Esophagus mucosa (tissue), 1 donor: ENCODE results near the gene LAMTOR4. TPM values are rescaled to one million over a fixed set of nuclear protein-coding genes. Genes with fewer than 3 reads are reported as not detected.

Experiments
- ATAC-seq: fragments of 200-7000 bp; cut with Tn5 transposase; one replicate; pipeline ENCODE4 v1.9.1; 2020
- total RNA-seq: library from RNA; stranded (reverse); gene quantifications from one replicate; pipeline ENCODE4 v1.2.4, GENCODE V29; 2023
- donor health status: DM: yes; HTN: yes; CAD: no.

LAMTOR4 gene
- total RNA-seq, 1 donor from 2014 or later = 71.1 TPM

GRCh38 chr7:100153708-100154535, 5.2 kb downstream of the LAMTOR4 start:
- no peak for ATAC-seq

GRCh38 chr7:100154651-100155491, 6.2 kb downstream of the LAMTOR4 start:
- no peak for ATAC-seq

- ATAC-seq = no peak
These were observed 7.0 kb downstream of the LAMTOR4 start for GRCh38 chr7:100155553-100156317.

GRCh38 chr7:100156331-100157068, 7.8 kb downstream of the LAMTOR4 start:
- ATAC-seq = no peak

GRCh38 chr7:100157069-100157333, 8.3 kb downstream of the LAMTOR4 start:
- ATAC-seq = no peak

DNA sequence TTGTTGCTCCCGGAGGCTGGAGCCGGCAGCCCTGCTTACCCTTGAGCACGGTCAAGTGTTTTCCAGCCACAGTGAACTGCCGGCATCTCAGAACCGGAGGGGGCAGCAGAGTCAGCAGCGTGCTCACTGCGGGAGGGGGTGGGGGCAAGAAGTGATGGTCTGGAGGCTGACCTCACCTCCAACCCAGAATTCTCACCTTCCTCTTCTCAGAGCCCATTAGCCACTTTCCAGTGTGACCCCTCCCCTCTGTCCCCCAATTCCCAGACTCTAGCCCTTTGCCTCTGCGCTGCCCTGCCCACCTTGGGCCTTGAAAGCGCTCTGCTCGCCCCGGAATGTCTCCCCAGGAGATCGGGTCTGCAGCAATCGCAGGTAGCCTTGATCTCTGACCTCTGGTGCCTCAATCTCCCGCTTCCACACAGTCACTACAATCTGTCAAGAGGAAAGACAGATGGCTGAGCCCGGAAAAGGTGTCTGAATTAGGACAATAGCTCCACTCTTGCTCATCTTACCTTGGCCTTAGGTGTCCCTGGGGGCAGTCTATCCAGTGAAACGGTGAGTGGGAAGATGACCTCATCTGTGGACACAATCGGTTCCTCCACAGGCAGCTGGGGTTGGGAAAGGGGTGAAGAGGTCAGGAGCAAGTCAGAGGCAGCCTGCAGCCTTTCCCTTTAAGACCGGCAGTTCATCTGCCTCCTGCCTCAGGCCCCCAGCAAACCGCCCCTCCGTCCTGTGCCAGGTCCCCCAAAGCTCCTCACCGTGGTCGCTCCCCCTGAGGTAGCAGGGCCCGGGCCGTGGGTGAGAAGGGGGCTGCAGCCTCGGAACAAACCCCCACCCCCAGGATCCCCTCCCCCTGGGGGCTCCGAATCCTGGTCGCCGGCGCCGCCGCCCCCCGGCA, 8.9 kb downstream of the LAMTOR4 start:
- peak; percentile 77 for ATAC-seq

DNA sequence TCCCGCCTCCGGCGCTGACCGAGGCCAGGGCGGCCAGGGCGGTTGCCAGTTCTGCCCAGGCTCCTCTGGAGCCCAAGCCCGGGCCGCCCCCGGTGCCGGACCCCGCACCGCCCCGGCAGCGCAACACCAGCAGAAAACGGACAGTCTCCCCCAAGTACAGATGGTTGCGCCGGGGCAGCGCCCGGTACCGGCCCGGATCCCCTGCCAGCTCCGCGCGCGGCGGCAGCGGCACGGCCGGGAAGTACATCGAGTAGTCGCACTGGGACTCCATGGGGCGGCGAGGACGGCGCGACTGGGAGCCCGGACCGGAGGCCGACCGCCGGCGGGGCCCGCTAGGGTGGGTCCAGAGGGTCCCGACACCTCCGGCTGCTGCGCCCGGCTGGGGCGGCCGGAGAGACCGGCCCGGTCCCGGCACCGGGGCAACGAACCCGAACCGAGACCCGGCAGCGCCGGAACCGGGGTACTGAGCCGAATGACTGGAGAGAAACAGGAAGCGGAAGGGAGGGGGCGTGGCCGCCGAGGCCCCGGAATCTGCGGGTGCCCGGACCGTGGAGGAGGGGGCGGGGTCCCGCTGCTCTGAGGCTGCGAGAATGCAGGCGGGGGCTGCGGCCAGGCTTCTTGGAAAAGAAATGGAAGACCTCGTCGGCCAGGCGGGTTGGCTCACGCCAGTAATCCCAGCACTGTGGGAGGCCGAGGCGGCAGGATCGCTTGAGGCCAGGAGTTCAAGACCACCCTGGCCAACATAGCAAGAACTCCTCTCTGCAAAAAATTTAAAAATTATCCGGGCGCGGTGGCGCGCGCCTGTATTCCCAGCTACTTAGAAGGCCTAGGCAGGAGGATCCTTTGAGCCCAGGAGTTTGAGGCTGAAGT, 9.7 kb downstream of the LAMTOR4 start, which contains the start of gene TRAPPC14:
TSS of gene TRAPPC14 (minus strand) at position 495 of the 870 bp plus-strand sequence. CDS start at position 271, 224 bp downstream.
- peak; percentile 65 for ATAC-seq

DNA sequence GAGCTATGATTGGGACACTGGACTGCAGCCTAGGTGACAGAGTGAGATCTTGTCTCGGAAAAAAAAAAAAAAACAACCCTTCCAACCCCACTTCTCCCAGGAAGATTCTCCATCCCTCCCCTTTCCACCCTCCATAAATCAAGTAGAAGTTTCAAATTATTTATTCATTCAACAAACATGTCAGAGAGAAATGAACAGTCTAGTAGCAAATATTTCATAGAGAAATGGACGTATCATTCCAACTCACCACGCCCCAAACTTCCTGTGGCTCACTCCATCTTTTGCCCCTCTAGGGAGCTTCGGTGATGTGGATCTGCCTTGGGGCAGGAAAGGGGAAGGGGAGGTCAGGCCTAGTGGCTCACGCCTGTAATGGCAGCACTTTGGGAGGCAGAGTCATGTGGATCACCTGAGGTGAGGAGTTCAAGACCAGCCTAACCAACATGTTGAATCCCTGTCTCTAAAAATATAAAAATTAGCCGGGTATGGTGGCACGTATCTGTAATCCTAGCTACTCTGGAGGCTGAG, 10.4 kb downstream of the LAMTOR4 start:
- ATAC-seq = no peak

DNA sequence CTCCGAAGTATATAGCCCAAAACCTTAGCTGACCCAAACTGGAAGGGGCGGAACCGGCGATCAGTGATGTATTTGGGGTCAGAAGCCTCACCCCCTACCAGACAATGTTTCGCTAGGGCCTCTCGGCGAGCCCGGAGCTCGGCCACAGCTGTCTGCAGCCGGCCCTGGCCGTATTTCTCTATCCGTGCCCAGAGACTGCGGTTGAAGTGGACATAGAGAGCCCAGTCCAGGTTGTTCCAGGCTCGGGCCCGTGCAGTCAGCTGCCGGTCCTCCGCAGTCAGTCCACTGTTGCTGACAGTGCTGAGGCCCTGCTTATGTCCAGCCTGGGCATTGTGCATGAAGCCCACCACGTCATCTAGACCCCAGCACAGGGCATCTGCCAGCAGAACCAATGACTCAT, 11.3 kb downstream of the LAMTOR4 start:
- no peak for ATAC-seq

DNA sequence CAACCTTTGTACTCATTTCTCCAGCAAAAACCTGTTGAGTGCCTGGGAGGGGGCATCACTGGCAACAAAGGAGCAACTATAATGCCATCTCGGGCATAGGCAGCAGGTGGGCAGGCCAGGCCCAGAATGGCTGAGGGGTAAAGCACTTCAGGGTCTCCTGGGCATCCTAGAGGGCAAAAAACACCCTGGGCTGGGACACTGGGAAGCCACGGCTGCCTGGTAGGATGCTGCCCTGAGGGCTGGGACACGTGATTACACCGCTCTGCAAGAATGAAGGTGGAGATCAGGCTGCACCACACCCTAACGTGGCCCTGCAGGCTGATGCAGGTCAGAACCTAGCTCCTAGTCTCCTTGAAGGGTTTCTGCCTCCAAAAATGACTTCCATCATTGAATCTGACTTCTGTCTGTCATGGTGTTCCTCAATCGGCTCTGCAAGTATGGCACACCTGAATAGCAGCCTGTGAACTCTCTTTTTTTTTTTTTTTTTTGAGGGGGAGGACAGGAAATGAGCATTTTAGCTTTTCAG, 14.4 kb downstream of the LAMTOR4 start:
- ATAC-seq = peak; percentile 90

DNA sequence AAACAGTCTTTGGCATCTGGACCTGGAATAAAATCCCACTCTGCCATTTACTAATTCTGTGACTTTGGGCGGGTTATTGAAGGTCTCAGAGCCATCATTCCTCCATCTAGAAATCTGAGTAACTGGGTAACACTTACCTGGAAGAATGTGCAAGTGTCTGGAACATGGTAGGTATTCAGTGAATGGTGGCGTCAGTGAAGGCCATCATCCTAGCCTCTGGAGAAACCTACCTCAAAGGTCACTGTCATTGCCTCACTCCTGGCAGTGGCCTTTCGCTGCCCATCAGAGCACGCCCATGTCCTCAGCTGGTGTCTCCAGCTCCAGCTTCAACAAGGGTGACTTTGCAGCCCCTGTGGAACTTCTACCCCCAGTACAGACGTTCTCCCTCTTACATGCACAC, 15.2 kb downstream of the LAMTOR4 start:
- ATAC-seq = no peak

DNA sequence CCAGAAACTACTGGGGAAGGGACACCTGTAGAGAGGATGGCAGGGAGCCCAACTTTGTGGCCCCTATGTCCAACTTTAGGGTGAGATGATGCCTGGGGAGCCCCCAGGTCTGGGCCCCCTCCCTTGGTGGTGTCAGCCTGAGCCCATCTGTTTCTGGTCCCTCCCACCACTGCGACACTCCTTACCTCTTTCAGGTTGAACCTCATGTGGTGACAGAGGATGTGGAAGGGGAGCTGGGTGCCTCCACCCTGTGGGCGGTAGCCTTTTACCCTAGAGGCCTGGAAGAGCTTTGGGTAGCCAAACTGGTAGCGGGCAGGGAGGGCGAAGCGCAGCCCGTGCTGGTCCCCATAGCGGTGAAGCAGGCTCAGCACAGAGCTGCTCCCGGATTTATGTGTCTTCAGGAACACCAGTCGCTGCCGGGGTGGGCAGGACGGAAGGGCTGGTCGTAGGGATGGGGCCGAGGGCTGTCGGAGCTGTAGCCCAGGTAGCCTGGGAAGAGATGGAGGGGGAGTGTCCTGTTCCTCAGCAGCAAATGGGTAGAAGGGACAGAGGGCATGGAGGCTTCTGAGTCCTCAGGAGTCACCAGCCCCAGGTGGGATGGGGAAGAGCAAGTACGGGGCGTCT, 17.7 kb downstream of the LAMTOR4 start:
- no peak for ATAC-seq

DNA sequence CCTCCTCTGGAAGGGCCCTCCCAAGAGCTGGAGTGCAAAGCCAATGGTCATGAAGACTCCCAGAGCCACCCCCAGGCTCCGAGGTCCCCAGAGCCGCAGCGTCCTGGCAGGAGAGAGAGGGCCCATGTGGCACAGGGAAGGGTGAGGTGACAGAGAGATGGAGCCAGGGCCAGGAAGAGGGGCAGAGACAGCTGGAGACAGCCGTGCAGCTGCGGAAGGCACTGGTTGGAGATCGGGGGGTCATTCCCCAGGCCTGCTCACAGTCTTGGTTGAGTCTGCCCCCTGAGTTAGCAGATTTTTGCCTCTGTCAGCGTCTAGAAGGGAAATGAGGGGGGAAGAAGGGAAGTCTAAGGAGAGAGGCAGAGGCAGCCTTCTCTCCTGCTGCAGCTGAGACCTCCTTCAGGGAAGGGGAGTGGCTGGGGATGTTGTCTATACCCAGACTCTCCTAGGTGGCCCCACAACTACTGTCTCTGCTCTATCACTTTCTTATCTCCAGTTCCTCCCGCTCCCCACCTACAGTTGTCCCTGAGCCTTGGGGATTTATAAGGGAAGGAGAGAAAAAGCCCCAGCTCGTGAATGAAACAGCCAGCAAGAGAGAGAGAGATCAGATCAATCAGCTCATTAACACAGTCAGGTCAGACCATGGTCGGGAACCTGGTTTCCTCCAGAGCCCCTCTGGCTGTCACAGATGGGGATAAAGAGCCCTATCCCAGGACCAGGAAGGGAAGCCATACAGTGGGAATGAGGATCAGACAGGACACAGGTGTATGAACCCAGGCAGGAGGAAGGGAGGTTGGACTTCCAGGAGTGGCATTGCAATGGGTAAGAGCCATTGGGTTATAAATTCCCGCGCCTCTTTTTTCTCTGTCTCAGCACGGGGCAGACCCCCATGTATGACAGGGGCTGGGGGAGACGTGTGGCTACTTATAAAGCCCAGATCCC, 18.5 kb downstream of the LAMTOR4 start:
- no peak for ATAC-seq

DNA sequence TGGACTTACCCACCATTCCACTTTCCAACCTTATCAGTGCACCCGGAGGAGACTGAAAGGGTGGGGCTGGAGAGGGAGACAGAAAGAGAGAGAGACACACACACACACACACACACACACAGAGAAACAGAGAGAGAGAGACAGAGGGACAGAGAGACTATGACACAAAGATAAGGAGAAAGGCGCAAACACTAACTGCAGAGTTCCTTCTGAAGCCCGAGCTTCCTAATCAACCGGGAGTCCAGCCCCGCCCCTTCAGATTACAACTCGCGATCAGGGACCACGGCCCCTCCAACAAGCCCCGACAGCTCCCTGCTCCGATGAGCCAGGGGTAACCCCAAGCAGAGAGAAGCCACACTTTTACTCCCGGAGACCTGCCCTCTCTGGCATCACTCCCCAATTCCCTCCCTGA, 19.2 kb downstream of the LAMTOR4 start:
- ATAC-seq = peak; percentile 8

DNA sequence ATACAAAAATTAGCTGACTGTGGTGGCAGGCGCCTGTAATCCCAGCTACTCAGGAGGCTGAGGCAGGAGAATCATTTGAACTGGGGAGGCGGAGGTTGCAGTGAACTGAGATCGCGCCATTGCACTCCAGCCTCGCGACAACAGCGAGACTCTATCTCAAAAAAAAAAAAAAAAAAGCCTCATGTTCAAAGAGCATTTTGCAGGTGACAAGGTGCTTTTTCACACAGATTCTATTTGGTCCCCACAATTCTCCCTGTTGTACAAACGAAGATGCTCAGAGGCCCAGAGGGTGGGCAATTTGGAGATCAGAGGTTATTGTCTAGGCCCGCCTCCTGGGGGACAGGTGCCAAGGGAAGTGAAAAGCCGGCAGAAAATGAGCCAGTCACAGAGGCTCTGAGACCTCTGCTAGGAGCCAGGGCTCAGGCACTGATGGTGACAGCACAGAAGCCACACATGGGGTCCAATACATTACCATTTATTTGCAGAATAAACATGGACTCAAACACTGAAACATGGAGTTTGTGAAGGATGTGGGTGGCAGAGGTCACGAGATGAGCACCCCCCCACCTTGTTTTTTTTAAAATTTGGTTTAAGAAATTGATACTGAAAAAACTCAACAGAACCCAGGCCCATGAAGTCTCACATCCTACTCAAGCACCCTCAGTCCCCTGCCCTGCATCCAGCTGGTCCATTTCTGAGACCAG, 20.6 kb downstream of the LAMTOR4 start:
- no peak for ATAC-seq

GRCh38 chr7:100170101-100170897, 21.6 kb downstream of the LAMTOR4 start:
- ATAC-seq = no peak
